ENCODE measurements around the gene ZNF3.

Gene ZNF3

DNA sequence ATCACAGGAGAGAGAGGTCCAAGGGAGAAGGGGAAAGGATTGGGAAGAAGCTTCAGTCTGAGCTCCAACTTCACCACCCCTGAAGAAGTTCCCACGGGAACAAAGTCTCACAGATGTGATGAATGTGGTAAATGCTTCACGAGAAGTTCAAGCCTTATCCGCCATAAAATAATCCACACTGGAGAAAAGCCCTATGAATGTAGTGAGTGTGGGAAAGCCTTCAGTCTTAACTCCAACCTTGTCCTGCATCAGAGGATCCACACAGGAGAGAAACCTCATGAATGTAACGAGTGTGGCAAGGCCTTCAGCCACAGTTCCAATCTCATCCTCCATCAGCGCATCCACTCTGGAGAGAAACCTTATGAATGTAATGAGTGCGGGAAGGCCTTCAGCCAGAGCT is 48.0 kb downstream of the ZNF3 start:
- no peak overlapping the region for H3K4me2 ChIP-seq (ENCODE audit: low read depth, low read length, poor library complexity, severe bottlenecking)
- no peak overlapping the region for H3K4me3 ChIP-seq (ENCODE audit: low read length, poor library complexity, severe bottlenecking)
- no peak overlapping the region for H3K9ac ChIP-seq (ENCODE audit: low read depth, low read length, poor library complexity, severe bottlenecking)
- H3K9me3 ChIP-seq (ENCODE audit: insufficient read depth, low read depth, low read length) = no peaks in the 10 kb centered on the region
- H3K27me3 ChIP-seq (ENCODE audit: insufficient read depth, low read length, poor library complexity, severe bottlenecking) = no peaks in the 10 kb centered on the region
- H3K9me2 ChIP-seq (replicated peaks; ENCODE audit: low read depth, low read length) = no peaks in the 10 kb centered on the region
- TF ChIP-seq EZH2phosphoT487 (IDR thresholded peaks at IDR 0.05; ENCODE audit: borderline replicate concordance) = no peak
- TF ChIP-seq, protein P1, sequence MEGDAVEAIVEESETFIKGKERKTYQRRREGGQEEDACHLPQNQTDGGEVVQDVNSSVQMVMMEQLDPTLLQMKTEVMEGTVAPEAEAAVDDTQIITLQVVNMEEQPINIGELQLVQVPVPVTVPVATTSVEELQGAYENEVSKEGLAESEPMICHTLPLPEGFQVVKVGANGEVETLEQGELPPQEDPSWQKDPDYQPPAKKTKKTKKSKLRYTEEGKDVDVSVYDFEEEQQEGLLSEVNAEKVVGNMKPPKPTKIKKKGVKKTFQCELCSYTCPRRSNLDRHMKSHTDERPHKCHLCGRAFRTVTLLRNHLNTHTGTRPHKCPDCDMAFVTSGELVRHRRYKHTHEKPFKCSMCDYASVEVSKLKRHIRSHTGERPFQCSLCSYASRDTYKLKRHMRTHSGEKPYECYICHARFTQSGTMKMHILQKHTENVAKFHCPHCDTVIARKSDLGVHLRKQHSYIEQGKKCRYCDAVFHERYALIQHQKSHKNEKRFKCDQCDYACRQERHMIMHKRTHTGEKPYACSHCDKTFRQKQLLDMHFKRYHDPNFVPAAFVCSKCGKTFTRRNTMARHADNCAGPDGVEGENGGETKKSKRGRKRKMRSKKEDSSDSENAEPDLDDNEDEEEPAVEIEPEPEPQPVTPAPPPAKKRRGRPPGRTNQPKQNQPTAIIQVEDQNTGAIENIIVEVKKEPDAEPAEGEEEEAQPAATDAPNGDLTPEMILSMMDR (conservative IDR thresholded peaks at IDR 0.05; ENCODE audit: low read length) = no peak
- peaks cover 51% of the 10 kb centered on the region; the same call in 1 of the 2 replicates for H3K36me3 ChIP-seq (ENCODE audit: insufficient read depth, low read length)
- H2AFZ ChIP-seq (ENCODE audit: low read length) = no peak overlapping the region
- H3K4me1 ChIP-seq (ENCODE audit: insufficient read depth, low read length, poor library complexity, severe bottlenecking) = no peaks in the 10 kb centered on the region
- no peaks in the 10 kb centered on the region for H3F3A ChIP-seq (ENCODE audit: low read depth)
- H4K20me1 ChIP-seq (ENCODE audit: insufficient read depth, low read length, poor library complexity, severe bottlenecking) = no peaks in the 10 kb centered on the region
- H3K79me2 ChIP-seq (ENCODE audit: insufficient read depth, low read length) = no peaks in the 10 kb centered on the region

GRCh38 chr7:100029596-100029995 is 51.9 kb downstream of the ZNF3 start:
- H3K27me3 ChIP-seq (ENCODE audit: insufficient read depth, low read length, poor library complexity, severe bottlenecking) = no peaks in the 10 kb centered on the region
- H3K4me2 ChIP-seq (ENCODE audit: low read depth, low read length, poor library complexity, severe bottlenecking) = no peak overlapping the region
- TF ChIP-seq, protein P1 (conservative IDR thresholded peaks at IDR 0.05; ENCODE audit: low read length) = no peak
- no peak for TF ChIP-seq EZH2phosphoT487 (IDR thresholded peaks at IDR 0.05; ENCODE audit: borderline replicate concordance)
- no peaks in the 10 kb centered on the region for H3K4me1 ChIP-seq (ENCODE audit: insufficient read depth, low read length, poor library complexity, severe bottlenecking)
- H4K20me1 ChIP-seq (ENCODE audit: insufficient read depth, low read length, poor library complexity, severe bottlenecking) = no peaks in the 10 kb centered on the region
- H3F3A ChIP-seq (ENCODE audit: low read depth) = no peaks in the 10 kb centered on the region
- no peaks in the 10 kb centered on the region for H3K79me2 ChIP-seq (ENCODE audit: insufficient read depth, low read length)
- peaks cover 65% of the 10 kb centered on the region; the same call in 1 of the 2 replicates for H3K36me3 ChIP-seq (ENCODE audit: insufficient read depth, low read length)
- no peaks in the 10 kb centered on the region for H3K9me2 ChIP-seq (replicated peaks; ENCODE audit: low read depth, low read length)
- H3K9me3 ChIP-seq (ENCODE audit: insufficient read depth, low read depth, low read length) = no peaks in the 10 kb centered on the region
- H2AFZ ChIP-seq (ENCODE audit: low read length) = no peak overlapping the region
- no peak overlapping the region for H3K4me3 ChIP-seq (ENCODE audit: low read length, poor library complexity, severe bottlenecking)
- no peak overlapping the region for H3K9ac ChIP-seq (ENCODE audit: low read depth, low read length, poor library complexity, severe bottlenecking)

DNA sequence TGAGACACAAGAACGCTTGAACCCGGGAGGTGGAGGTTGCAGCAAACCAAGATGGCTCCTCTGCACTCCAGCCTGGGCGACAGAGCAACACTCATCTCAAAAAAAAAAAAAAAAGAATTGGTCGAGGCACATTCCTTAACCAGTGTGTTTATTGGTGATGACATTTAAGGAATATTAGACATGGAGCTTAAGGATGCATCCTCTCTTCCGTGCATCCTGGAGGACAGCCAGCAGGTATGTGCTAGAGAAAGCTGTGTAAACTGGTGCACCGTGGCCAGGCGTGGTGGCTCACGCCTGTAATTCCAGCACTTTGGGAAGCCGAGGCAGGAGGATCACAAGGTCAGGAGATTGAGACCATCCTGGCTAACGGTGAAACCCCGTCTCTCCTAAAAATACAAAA is 54.3 kb downstream of the ZNF3 start:
- H3K4me1 ChIP-seq (ENCODE audit: insufficient read depth, low read length, poor library complexity, severe bottlenecking) = no peaks in the 10 kb centered on the region
- no peak overlapping the region for H3K4me2 ChIP-seq (ENCODE audit: low read depth, low read length, poor library complexity, severe bottlenecking)
- no peak overlapping the region for H2AFZ ChIP-seq (ENCODE audit: low read length)
- no peaks in the 10 kb centered on the region for H3F3A ChIP-seq (ENCODE audit: low read depth)
- peaks cover 4% of the 10 kb centered on the region for H4K20me1 ChIP-seq (ENCODE audit: insufficient read depth, low read length, poor library complexity, severe bottlenecking)
- H3K9me3 ChIP-seq (ENCODE audit: insufficient read depth, low read depth, low read length) = no peaks in the 10 kb centered on the region
- no peaks in the 10 kb centered on the region for H3K27me3 ChIP-seq (ENCODE audit: insufficient read depth, low read length, poor library complexity, severe bottlenecking)
- no peak overlapping the region for H3K4me3 ChIP-seq (ENCODE audit: low read length, poor library complexity, severe bottlenecking)
- H3K79me2 ChIP-seq (ENCODE audit: insufficient read depth, low read length) = peaks cover 3% of the 10 kb centered on the region; the same call in 1 of the 2 replicates
- TF ChIP-seq, protein P1 (conservative IDR thresholded peaks at IDR 0.05; ENCODE audit: low read length) = no peak
- TF ChIP-seq EZH2phosphoT487 (IDR thresholded peaks at IDR 0.05; ENCODE audit: borderline replicate concordance) = no peak
- no peak overlapping the region for H3K9ac ChIP-seq (ENCODE audit: low read depth, low read length, poor library complexity, severe bottlenecking)
- H3K9me2 ChIP-seq (replicated peaks; ENCODE audit: low read depth, low read length) = no peaks in the 10 kb centered on the region
- H3K36me3 ChIP-seq (ENCODE audit: insufficient read depth, low read length) = peaks cover 66% of the 10 kb centered on the region; the same call in 1 of the 2 replicates
